Cardiac fibroblast (primary cell): ENCODE data around the gene WDR7.

Experiments
- DNase-seq, 2 donors: peaks; one replicate each; pipeline versions ENCODE4 v3.0.0 to v3.0.0-alpha.2; 2010; ENCODE audit warnings: low read depth in 2 of 2
- H3K4me3 ChIP-seq, 2 donors: replicated peaks in 1 of 2; 1 replicate in 1 of 2; 2 replicates in 1 of 2; pipeline ENCODE4 v1.5.1; 2011; ENCODE audit warnings: low read depth in 2 of 2, low read length in 2 of 2, mild to moderate bottlenecking in 2 of 2, moderate library complexity in 1 of 2
- TF ChIP-seq, protein P1 (sequence below): IDR thresholded peaks from one replicate; pipeline ENCODE4 v1.5.1; 2011; ENCODE audit warnings: low read depth, mild to moderate bottlenecking, low read length, inconsistent platforms

The WDR7 gene

DNA sequence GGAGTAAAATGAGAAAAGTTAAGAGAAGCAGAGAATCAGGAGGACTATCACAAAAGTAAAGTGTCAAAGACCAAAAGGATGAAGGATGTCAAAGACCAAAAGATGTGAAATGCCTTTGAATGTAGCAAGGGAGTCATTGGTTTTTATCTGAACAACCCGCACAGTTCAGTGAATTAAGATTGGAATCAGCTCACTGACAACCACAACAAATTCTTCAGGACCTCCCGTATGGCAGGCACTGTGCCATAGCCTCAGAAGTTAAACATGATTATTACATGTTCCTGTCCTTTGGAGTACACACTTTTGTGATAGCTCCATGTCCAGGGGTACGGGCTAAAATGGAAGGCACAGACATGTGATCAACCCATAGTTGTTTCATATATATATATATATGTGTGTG, 7.8 kb upstream of the WDR7 start:
- TF ChIP-seq, protein P1, sequence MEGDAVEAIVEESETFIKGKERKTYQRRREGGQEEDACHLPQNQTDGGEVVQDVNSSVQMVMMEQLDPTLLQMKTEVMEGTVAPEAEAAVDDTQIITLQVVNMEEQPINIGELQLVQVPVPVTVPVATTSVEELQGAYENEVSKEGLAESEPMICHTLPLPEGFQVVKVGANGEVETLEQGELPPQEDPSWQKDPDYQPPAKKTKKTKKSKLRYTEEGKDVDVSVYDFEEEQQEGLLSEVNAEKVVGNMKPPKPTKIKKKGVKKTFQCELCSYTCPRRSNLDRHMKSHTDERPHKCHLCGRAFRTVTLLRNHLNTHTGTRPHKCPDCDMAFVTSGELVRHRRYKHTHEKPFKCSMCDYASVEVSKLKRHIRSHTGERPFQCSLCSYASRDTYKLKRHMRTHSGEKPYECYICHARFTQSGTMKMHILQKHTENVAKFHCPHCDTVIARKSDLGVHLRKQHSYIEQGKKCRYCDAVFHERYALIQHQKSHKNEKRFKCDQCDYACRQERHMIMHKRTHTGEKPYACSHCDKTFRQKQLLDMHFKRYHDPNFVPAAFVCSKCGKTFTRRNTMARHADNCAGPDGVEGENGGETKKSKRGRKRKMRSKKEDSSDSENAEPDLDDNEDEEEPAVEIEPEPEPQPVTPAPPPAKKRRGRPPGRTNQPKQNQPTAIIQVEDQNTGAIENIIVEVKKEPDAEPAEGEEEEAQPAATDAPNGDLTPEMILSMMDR: no peak
- no peak for DNase-seq
- no peak overlapping the region for H3K4me3 ChIP-seq

DNA sequence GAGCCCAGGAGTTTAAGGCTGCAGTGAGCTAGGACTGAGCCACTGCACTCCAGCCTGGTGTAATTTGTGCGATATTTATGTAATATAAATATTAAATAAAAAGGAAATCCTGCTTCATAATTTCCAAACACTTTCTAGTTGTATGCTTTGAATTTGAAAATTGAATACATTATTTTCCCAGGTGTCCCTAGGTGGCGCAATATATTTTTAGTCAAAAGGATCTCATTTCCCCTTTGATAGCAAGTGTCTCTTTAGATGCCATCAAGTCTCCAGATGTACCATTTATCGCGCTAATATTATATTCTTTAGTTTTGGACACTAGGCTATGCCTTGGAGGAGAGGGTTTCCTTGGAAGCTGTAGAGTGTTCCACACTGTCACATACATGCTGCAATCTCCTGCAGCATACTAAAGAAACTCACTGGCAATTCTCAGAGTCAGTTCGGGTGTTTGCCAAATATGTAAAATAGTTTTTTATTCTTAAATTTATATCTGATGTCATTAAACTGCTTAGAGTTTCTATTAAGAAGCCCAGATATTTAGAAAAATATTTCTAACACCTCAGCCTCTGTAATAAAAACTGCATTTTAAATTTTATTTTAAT, 5.6 kb upstream of the WDR7 start:
- TF ChIP-seq, protein P1: peak; percentile 35
- peak in 1 of 2 donors; percentile 27 for DNase-seq
- H3K4me3 ChIP-seq: no peak overlapping the region

DNA sequence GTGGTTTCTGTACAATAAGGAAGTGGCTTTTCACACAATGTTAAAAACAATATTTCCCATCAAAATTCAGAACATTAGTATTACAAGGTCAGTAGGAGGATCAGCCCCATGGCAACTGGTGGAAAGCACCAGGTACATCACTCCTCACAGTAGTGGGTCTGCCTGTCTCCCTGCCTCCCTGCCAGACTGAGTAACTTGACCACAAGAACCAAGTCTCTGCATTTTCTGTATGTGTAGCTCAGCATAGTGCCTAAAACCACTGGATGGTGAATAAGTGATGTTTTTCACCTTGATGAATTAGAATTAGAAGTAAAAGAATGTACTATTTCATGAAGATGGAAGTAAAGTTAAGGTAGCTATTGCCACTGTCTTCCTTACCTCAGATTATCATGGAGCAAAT, 4.1 kb upstream of the WDR7 start:
- TF ChIP-seq, protein P1: no peak
- no peak overlapping the region for H3K4me3 ChIP-seq
- DNase-seq: no peak

DNA sequence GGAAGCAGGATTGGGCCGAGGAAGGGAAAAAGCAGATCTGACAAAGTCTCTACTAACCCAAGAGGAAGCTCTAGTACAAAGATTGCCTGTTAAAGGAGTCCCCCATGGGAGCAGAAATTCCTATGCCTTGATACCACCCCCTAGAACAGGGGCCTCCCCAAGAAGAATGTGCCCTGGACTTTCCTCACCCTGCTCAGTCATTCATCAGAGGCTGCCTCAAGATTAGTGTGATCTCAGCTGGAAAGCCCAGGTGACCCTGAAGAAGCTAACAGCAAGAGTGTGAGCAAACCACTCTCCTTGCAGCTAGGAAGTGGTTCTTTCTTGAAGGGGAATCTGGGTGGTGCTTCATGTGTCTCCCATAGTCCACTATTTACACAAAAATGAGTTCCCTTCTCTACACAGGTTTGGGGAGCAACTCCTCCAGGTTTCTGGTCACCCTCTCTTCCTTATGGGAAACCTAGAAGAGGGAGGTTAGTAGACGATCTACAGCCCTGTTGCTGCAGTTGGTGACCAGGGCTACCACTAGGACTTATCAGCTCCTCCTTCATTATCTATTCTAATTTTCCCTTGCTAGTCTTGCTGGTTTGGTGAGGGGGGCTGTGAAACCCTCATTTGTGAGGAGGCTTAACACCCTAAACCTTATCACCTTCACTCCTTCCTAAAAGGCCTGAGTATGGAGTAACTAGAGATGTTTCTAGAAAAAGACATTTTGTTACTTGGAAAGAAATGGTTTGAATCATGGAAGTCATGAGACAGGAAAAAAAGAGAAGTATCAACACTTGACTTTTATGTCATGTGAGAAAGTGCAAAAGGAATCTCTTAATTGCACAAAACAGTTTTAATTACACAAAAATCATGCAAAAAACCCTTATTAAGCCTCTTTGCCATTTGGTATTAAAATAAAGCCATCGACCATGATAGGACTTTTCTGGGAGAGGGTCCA, 2.9 kb upstream of the WDR7 start:
- no peak for DNase-seq
- TF ChIP-seq, protein P1: no peak
- no peak overlapping the region for H3K4me3 ChIP-seq

DNA sequence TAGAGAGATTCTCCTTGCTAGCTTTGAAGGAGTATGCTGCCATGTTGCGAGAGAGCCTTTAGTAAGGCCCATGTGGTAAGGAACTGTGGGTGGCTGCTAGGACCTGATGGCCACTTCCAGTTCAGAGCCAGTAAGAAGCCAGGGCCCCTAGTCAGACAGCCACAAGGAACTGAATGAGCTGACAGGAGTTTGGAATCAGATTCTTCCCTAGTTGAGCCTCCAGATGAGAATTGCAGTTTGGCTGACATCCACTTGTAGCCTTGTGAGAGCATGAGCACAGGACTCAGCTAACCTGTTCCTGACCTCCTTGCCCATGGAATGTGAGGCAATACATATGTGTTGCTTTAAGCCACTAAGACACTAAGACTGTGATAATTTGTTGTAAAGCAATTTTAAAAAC, 1.2 kb upstream of the WDR7 start:
- no peak overlapping the region for H3K4me3 ChIP-seq
- TF ChIP-seq, protein P1: no peak
- peak in 1 of 2 donors; percentile 8 for DNase-seq

DNA sequence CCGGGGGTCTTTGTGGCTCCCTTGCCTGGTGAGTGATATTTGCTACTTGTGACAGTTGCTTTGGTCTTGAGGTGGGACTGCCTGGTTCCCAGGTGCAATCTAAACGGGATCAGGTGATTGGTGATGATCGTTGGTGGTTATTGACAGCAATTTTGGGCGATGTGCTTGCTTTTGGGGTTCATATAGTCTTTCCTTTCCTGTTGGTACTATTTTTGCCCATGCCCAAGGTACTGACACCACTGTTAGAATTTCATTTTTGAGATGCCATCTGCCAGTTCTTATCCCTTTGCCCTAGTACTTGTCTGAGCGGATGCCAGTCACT, 573 bp downstream of the WDR7 start:
- peak overlapping the region; percentile 90 to 99 for H3K4me3 ChIP-seq
- TF ChIP-seq, protein P1: no peak
- no peak for DNase-seq
